ENCODE measurements around the gene JMJD4. TPM values are rescaled to one million over a fixed set of nuclear protein-coding genes. Genes with fewer than 3 reads are reported as not detected.

JMJD4 gene
- total RNA-seq, 4 donors from 2014 or later, result 13.4 to 20.0 (median 16.7) TPM

- H3K4me1 ChIP-seq, result peaks cover 0 to 19% (median 0%) of the 10 kb centered on the region in 3 donors
- no peak overlapping the region for H3K27ac ChIP-seq
- 83 to 91% methylated on average over 7 of the region's 7 CpGs for WGBS, 2 donors
- intact Hi-C loops (cut with DNase I), result loop anchor here (10.0 kb wide), 1 partner anchor 305 kb away; the partner anchor contains the start of gene ARF1
- DNase-seq, result no peak
- TF ChIP-seq POLR2A (IDR thresholded peaks at IDR 0.05), result no peak
- no peak for TF ChIP-seq CTCF (IDR thresholded peaks at IDR 0.05)
- H3K9me3 ChIP-seq, result no peaks in the 10 kb centered on the region
- H3K4me3 ChIP-seq, result no peak overlapping the region
- no peaks in the 10 kb centered on the region for H3K27me3 ChIP-seq
- H3K36me3 ChIP-seq, result peaks cover 0 to 54% (median 3%) of the 10 kb centered on the region in 3 donors
Observed at GRCh38 chr1:227779685-227780084, 44.6 kb upstream of the JMJD4 start.

GRCh38 chr1:227779021-227779441 is 43.9 kb upstream of the JMJD4 start:
- Histone ChIP-seq H3K4me1 (peaks cover 0 to 19% (median 0%) of the 10 kb centered on the region in 3 donors), H3K27ac (no peak overlapping the region), H3K27me3 (no peaks in the 10 kb centered on the region), H3K9me3 (no peaks in the 10 kb centered on the region), H3K36me3 (peaks cover 0 to 60% (median 3%) of the 10 kb centered on the region in 3 donors), H3K4me3 (no peak overlapping the region)
- WGBS, 2 donors, result 96% methylated on average over 4 of the region's 10 CpGs; no CpG with 5 or more reads in 1 of the 2 donors
- intact Hi-C loops (cut with DNase I), result no loop called here
- DNase-seq, result no peak
- TF ChIP-seq POLR2A (IDR thresholded peaks at IDR 0.05) (no peak), CTCF (IDR thresholded peaks at IDR 0.05) (no peak)

- H3K36me3 ChIP-seq, result peaks cover 0 to 66% (median 3%) of the 10 kb centered on the region in 3 donors
- H3K4me1 ChIP-seq, result peaks cover 0 to 19% (median 0%) of the 10 kb centered on the region in 3 donors
- no peaks in the 10 kb centered on the region for H3K9me3 ChIP-seq
- no peak for DNase-seq
- no peak overlapping the region for H3K4me3 ChIP-seq
- intact Hi-C loops (cut with DNase I), result no loop called here
- H3K27ac ChIP-seq, result no peak overlapping the region
- TF ChIP-seq CTCF (IDR thresholded peaks at IDR 0.05), result no peak
- no peak for TF ChIP-seq POLR2A (IDR thresholded peaks at IDR 0.05)
- H3K27me3 ChIP-seq, result no peaks in the 10 kb centered on the region
- 76 to 80% methylated on average over 6 to 7 of the region's 8 CpGs for WGBS, 2 donors
Observed at GRCh38 chr1:227778401-227778947, 43.4 kb upstream of the JMJD4 start.

- no peak overlapping the region for H3K27ac ChIP-seq
- WGBS, 2 donors, result 97 to 100% methylated on average over 2 to 4 of the region's 4 CpGs
- TF ChIP-seq POLR2A (IDR thresholded peaks at IDR 0.05) (no peak), CTCF (IDR thresholded peaks at IDR 0.05) (no peak)
- H3K36me3 ChIP-seq, result peaks cover 0 to 66% (median 3%) of the 10 kb centered on the region in 3 donors
- H3K4me3 ChIP-seq, result no peak overlapping the region
- no peaks in the 10 kb centered on the region for H3K9me3 ChIP-seq
- H3K4me1 ChIP-seq, result peaks cover 0 to 19% (median 0%) of the 10 kb centered on the region in 3 donors
- no peaks in the 10 kb centered on the region for H3K27me3 ChIP-seq
- no peak for DNase-seq
- intact Hi-C loops (cut with DNase I), result no loop called here
Observed at GRCh38 chr1:227777646-227778045, 42.5 kb upstream of the JMJD4 start.

GRCh38 chr1:227777156-227777555 is 42.1 kb upstream of the JMJD4 start:
- Histone ChIP-seq H3K36me3 (peaks cover 0 to 66% (median 3%) of the 10 kb centered on the region in 3 donors), H3K27ac (no peak overlapping the region), H3K4me3 (no peak overlapping the region), H3K9me3 (no peaks in the 10 kb centered on the region), H3K27me3 (no peaks in the 10 kb centered on the region), H3K4me1 (peaks cover 0 to 19% (median 0%) of the 10 kb centered on the region in 3 donors)
- 86 to 92% methylated on average over 11 of the region's 11 CpGs for WGBS, 2 donors
- intact Hi-C loops (cut with DNase I), result no loop called here
- TF ChIP-seq CTCF (IDR thresholded peaks at IDR 0.05) (no peak), POLR2A (IDR thresholded peaks at IDR 0.05) (no peak)
- DNase-seq, result no peak
